ENCODE data around the gene XYLT1. TPM values are rescaled to one million over a fixed set of nuclear protein-coding genes. Genes with fewer than 3 reads are reported as not detected.

Gene XYLT1
- total and polyA plus RNA-seq, 2 of the 4 experiments (the other 2 are of a cell fraction), result 9.0 to 12.7 TPM

- TF ChIP-seq CEBPB (IDR thresholded peaks at IDR 0.05; ENCODE audit: low read depth, low read length) (peak; percentile 95), RFX5 (IDR thresholded peaks at IDR 0.05; ENCODE audit: low read depth, low read length) (no peak)
- no peak overlapping the region for H3K56ac ChIP-seq (ENCODE audit: extremely low read depth, insufficient read depth, low read length)
- peak overlapping the region; percentile 21 for H2BK5ac ChIP-seq (ENCODE audit: low read depth, low read length, poor library complexity, severe bottlenecking)
- no peak overlapping the region for H3K4ac ChIP-seq (ENCODE audit: low read depth, low read length)
- no TSS peak for BruUV-seq (replicated peaks)
- H3K4me1 ChIP-seq (ENCODE audit: control insufficient read depth, insufficient read depth, low read length), result peaks cover 4% of the 10 kb centered on the region; the same call in 1 of the 2 replicates
- H4K8ac ChIP-seq (ENCODE audit: low read depth in 2 of 2, low read length in 2 of 2), result no peak overlapping the region
- ChIA-PET POLR2A (ENCODE audit: unreplicated experiment) (no interaction called here), CTCF (no interaction called here)
- H2AK5ac ChIP-seq (ENCODE audit: low read depth, low read length), result 0 out of 2 replicates have a peak overlapping the region, but pooled peaks have one; percentile 20
- peaks cover 16% of the 10 kb centered on the region; the same call in 1 of the 2 replicates for H4K20me1 ChIP-seq (ENCODE audit: insufficient read depth, low read length)
- peaks cover 0 to 22% of the 10 kb centered on the region in 2 experiments for H3K79me1 ChIP-seq (ENCODE audit: low read depth in 1 of 2, low read length in 2 of 2)
- in situ Hi-C loops (cut with MboI; ENCODE audit: low sequenced_read_pairs) (loop anchor here (25.0 kb wide), 1 partner anchor 237 kb away; the partner anchor contains the start of gene XYLT1), intact Hi-C loops (cut with micrococcal nuclease) (loop anchor here (2.0 to 5.0 kb wide), 2 partner anchors 20 to 242 kb away; no protein-coding TSS in a partner anchor), dilution Hi-C loops (cut with HindIII; ENCODE audit: low sequenced_read_pairs, unreplicated experiment) (no loop called here)
- H3K27ac ChIP-seq (ENCODE audit: insufficient read depth, low read length), result no peak overlapping the region
- no peaks in the 10 kb centered on the region for H3K36me3 ChIP-seq (ENCODE audit: control insufficient read depth, insufficient read depth, low read length)
- H2AK9ac ChIP-seq (replicated peaks; ENCODE audit: low read depth, low read length, poor library complexity), result no peak overlapping the region
- DNase-seq, result peak; percentile 82
- no peak overlapping the region for H3K14ac ChIP-seq (replicated peaks; ENCODE audit: low read depth, low read length)
- H2BK15ac ChIP-seq (ENCODE audit: low read depth, low read length), result no peak overlapping the region
- ATAC-seq (ENCODE audit: low read depth), result peak; percentile 83
- H3K4me2 ChIP-seq (ENCODE audit: low read depth, low read length), result no peak overlapping the region
- no peak overlapping the region for H3K18ac ChIP-seq (ENCODE audit: low read depth, low read length)
- H2AFZ ChIP-seq (replicated peaks; ENCODE audit: low read length, poor library complexity), result no peak overlapping the region
- WGBS, 2 experiments (ENCODE audit: extremely low coverage in 2 of 2, insufficient read length in 1 of 2), result 0% methylated on average over 1 of the region's 4 CpGs; no CpG with 5 or more reads in 1 of the 2 experiments
- no peaks in the 10 kb centered on the region for H3K27me3 ChIP-seq (ENCODE audit: control insufficient read depth, insufficient read depth, low read length)
- H3K9me3 ChIP-seq (ENCODE audit: control insufficient read depth, insufficient read depth, low read length), result no peaks in the 10 kb centered on the region
- H2BK20ac ChIP-seq (ENCODE audit: low read depth, low read length), result no peak overlapping the region
- no peak overlapping the region for H4K91ac ChIP-seq (ENCODE audit: insufficient read depth, low read depth, low read length)
- no peak overlapping the region for H4K5ac ChIP-seq (ENCODE audit: low read depth, low read length)
- H3K9me1 ChIP-seq (ENCODE audit: insufficient read depth, low read length), result peaks cover 6% of the 10 kb centered on the region; the same call in 1 of the 2 replicates
- H3K4me3 ChIP-seq (ENCODE audit: insufficient read depth, low read depth, low read length), result no peak overlapping the region
- H3K23ac ChIP-seq (ENCODE audit: low read depth, low read length), result no peak overlapping the region
- no peak overlapping the region for H2BK120ac ChIP-seq (ENCODE audit: low read depth, low read length)
- H3K9ac ChIP-seq (ENCODE audit: low read depth, low read length), result no peak overlapping the region
These were observed 245.9 kb downstream of the XYLT1 start for GRCh38 chr16:17224879-17225281.
